HuH-7 (cell line): ENCODE data around the gene GRB10.
"Not testable (repeated sequence)": the region's sequence is repeated elsewhere in the genome, so short reads cannot be mapped to it uniquely, and the experiment has no call there.

Experiments used
- DNase-seq: peaks from one replicate; pipeline ENCODE4 v3.0.0; 2011; ENCODE audit warnings: low spot score

GRB10 gene

DNA sequence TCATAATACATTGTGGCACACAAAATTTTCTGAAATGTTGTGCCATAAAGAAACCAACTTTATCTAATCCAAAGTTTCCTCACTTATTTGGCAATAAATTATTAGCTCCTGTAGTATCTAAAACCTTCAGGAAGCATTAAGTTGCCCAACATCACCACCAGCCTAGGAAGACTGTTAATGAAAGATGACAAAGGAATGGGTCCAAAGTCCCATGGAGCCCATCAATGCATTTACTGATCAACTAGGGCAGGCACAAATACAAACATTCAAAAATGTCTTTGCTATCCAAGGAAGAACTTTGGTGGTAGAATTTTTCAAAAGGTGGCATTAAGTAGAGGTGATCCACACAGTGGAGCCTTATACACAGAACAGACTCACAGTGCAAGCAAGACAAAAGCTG is 4.5 kb downstream of the GRB10 start:
- no peak for DNase-seq

DNA sequence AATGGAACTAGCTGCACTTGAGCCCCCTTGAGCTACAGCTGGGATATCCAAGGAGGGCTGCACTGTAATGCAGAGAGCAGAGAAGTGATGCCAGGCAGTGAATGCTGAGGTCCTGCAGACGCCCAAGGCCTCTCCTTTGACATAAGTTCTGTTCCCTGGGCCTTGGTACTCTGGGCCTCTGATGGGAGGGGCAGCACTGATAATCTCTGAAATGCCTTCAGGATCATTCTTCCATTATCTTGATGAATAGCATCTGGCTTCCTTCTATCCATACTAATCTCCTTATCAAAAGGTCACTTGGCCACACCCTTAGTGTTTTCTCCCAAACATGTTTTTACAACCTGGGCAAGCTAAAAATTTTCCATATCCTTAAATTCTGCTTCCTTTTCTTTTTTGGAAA is 6.9 kb downstream of the GRB10 start:
- DNase-seq = no peak

DNA sequence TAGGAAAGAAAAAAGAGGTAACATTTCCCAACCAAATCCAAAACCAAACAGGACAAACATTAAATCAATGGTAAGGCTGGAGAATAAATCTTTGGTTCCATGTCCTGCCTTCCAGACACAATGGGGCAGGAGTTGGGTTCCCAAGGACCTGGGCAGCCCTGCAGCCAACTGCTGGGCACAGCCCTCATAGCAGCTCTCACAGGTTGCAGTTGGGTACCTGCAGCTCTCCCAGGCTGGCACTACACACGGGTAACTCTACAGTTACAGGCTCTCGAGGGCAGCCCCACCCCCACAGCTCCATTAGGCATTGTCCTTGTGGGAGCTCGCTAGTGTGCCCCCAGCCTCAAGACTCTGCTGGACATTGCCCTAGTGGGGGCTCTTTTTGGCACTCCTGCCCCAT is 7.5 kb downstream of the GRB10 start:
- DNase-seq = no peak

DNA sequence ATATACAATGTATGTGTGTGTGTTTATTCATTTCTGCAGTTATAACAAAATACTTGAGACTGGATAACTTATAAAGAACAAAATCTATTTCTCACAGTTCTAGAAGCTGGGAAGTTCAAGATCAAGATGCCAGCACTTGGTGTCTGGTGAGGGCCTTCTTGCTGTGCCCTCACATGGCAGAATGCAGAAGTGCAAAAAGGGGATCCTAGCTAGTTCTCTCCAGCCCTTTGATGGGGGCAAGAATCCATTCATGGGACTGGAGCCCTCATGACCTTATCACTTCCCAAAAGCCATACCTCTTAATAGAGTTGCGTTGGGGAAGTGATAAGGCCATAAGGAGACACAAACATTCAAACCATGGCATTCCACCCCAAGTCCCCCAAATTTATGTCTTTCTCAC is 8.4 kb downstream of the GRB10 start:
- no peak for DNase-seq

DNA sequence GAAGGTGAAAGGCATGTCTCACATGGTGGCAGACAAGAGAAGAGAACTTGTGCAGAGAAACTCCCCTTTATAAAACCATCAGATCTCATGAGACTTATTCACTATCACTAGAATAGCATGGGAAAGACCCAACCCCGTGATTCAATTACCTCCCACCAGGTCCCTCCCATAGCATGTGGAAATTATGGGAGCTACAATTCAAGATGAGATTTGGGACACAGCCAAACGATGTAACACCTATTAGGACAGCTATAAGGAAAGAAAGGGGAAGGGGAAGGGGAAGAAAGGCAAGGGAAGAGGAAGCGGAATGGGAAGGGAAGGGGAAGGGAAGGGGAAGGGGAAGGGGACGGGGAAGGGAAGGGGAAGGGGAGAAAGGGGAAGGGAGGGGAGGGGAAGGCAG is 9.6 kb downstream of the GRB10 start:
- DNase-seq = not testable (repeated sequence)

DNA sequence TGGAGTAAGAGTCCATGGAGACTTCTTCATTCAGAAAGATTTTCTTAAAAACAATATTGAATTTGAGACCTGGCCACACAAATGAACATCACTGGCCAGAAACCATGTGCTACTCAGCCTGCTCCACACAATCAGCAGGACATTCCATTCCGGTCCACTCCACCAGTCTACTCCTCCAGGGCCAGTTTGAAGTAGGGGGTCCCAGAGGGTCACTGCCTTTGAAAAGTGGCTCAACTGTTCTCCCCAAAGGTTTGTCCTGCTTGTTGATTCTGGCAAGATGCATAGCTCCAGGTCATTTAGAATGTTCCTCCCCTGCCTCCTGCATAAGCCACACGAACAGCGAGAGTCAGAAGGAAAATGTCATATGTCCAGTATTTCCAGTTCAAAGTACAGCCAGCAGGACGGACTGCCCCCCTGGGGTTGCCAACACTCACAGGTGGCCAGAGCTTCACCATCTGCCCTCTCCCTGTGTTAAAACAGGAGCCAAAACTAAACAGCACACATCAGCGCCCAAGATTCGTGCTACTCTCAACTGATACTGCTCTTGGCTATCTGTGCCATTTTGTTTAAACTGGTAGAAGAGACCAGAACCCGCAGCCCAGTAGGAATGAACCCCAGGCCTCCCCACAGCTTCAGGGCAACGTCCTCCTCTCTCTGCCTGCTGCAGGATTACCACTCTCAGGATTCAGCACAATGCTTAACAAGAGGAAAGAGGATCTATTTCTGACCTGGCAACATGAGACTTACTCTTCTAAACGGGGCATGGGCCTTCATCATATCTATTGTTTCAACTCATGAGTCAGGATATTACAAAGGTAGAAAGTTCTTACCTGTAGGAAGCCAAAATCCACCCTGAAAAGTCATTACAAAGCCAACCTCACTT is 11.3 kb downstream of the GRB10 start:
- no peak for DNase-seq

DNA sequence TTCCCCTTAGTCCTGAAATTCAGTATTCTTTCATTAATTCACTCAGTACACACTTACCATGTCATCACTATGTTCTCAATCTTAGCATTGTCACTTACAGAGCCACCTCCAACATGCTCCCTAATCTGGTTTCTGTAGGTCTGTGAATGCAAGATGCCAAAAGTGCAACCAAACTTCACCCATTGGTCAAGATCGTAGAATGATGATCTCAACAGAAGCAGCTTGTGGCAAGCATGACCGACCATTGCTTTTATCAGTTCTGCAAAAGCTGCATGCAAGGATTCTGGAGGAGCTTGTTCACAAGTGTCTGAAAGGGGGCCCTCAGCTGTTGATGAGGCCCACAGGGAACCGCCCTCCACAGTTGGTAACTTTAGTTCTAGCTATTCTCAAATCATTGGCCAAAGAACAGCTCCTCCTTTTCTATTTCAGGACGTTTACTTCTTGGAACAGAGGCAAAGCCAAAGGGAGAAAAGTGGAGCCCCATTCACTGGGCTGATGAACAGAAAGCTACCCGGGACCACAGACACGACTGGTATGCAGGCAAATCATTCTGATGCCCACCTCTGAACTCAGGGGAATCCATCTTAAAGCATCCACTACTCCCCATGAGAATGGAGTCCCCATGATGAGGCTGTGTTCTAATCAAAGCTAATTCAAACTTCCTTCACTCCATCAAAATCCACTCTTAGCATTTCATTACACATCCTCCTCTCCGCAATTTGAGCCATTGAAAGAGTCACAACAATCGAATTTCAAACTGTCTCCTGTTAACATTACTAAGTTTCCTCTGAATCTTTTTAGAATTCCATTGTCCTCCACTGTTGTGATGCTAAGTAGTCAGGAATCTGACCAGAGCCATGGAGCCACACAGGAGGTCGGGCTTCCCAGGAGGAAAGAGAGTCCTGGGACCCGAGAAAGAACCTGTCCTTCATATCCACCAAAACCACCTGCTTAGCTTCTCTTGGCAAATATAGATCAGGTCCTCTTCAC is 13.9 kb downstream of the GRB10 start:
- DNase-seq = no peak

DNA sequence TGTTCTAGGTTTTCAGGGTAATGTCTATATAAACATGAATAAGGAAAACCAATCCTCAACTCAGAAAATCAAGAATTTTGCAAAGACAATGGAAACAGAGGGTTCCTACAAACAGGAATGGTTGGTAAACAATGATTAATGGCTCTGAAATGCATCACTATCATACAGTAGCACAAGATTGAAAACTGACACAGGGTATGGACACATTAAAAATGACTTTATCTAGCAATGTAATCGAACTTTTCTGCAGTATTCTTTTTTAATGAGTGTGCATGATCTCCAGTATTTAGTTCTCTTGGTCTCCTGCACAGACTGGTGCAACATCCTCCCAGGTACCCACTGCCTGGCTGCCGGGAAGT is 15.9 kb downstream of the GRB10 start:
- no peak for DNase-seq

DNA sequence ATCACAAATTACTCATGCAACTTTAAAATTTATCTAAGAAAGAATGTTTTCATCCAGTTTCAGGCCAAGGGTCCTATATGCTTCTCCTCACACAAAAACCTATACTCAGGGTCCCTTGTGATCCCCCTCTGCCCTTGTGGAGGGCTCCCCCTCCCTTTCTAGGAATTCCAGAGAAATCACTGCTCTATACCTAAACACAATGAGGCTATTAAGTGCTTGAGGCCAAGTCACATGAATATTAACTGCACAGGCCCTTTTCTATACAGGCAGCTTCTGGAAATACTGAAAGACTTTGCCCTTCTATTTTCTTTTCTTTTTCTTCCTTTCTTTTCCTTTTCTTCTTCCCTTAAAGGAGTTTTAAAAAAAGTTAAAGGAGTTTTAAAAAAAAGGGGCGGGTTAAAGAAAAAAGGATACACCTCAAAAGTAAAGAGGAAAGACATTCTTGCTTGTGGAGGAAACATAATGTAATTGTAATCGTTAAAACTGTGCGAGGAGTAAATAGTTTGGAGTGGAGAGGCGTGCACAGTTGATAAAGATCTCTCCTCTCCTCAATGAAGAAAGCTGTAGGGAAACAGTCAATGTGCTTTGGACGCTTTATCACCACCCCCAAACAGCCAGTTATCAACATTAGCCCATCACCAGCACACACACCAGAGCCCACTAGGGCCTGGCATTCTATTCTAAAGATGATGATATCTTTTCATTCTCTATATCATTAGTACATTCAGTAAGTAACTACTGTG is 16.4 kb downstream of the GRB10 start:
- no peak for DNase-seq

DNA sequence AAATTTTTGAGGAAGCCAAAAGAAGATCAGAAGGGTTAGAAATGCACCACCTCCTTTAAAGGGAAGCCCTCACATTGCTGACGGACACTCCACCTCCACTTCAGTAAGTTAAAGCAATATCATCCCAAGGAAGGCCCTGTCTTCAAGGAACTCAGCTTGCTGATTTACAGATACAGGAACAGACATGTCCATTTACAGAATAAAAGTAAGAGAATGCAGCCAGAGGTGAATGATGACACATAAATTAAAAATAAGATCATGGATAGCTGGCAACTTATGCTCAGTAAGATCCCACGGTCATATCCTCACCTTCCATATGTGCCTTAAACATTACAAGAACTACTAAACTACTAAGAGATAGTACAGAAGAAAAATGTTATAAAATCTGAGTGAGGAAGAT is 20.4 kb downstream of the GRB10 start:
- no peak for DNase-seq

DNA sequence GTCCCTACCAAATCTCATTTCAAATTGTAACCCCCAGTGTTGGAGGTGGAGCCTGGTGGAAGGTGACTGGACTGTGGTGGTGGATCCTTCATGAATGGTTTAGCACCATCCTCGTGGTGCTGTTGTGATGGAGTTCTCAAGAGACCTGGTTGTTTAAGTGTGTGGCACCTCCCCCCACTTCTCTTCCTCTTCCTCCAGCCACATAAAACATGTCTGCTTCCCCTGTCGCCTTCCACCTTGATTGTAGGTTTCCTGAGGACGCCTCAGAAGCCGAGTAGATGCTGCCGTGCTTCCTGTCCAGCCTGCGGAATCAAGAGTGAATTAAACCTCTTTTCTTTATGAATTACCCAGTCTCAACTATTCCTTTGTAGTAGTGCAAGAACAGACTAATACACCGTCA is 21.0 kb downstream of the GRB10 start:
- no peak for DNase-seq

DNA sequence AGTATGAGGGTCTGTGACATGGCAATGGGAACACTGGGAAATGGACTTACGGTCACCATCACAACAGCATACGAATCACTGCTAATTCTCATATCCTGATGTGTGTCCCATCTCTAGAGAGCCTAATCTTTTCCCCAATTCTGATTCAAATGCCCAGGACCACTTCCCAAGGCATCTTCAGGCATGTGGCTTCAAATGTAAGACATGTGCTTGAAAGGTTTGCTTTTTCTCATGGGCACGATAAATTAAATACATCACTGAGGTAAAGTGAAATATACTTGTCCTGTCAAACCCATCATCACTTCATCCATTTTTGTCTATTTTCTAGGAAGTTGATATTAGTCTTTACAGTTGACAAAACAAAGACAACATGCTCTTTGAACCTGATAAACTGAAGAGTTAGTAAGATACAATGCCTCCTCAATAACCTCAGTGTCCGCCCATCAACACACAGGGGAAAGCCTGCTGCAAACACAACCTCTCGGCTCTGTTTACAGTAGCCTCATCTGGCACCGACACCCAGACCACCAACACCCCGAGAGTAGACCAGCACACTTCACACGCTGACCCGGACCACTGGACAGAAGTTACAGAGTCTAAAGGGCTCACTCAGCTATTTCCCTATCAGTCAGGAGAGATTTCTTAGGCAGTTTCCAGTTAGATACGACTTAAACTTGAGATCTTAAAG is 24.8 kb downstream of the GRB10 start:
- DNase-seq = no peak

DNA sequence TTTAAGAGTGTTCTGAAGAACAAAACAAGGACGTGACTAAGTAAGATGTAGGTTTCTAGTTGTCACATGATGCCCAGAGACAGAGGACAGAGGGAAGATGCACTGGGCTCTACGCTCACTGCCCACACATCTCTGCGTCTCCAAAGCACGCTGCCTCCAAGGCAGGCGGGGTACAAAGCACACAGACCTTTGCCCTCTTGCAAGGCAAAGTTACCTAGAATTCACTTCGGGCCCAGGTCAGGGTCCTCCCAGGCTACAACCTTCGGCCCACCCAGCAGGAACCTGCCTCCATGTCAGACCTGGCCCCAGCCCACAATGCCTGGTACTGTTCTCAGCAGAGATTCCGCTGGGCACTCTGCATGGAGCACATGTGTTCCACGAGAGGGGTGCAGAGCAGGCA is 26.5 kb downstream of the GRB10 start:
- DNase-seq = no peak

DNA sequence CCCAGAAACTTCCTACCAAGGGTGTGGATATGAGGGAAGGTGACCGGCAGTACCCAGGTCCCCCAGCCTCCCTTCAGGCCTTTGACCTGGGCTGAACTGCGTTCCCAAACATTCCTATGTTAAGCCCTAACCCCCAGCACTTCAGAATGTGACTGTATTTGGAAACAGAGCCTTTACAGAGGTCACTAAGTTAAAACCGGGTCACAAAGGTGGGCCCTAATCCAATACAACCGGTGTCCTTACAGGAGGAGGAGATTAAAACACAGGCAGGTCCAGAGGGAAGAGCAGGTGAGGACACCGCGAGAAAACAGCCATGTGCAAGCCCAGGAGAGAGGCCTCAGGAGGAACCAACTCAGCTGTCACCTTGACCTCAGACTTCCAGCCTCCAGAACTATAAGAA is 28.0 kb downstream of the GRB10 start:
- no peak for DNase-seq

DNA sequence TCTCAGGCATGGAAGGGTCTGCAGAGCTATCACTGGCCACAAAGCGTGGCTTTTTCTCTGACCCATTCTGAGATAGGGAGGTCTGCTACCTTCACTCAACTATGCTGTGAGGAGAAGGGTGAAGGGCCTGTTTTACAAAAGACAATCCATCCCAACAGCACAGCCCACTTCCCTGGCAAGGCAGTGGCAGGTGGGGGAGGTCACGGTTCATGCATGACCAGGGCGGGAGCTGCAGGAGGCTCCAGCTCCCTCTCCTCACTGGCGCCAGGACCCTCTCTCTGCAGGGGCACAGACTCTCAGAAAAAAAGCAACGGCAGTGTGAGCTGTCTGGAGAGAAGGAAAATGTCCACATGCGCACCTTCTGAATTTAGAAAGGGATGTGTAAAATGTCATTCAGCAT is 28.5 kb downstream of the GRB10 start:
- DNase-seq = no peak

DNA sequence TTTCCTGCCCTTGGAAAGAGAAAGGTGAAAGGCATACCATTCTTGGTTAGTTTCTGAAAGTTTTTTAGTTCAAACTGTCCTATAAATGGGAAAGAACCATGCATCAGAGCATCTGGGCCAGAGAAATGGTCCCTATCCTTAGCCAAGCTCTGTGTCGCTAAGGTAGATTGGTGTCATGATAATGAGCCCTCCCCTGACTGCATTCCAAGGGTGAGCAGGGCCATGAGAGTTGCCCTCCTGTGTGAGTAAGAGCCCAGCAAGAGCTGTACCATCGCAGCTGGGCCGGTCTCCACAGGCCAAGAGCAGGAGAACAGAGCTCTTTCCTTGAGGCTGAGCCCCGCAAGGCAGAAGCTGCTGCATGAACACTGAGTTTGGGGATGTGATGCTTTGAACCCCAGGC is 30.3 kb downstream of the GRB10 start:
- DNase-seq = no peak

DNA sequence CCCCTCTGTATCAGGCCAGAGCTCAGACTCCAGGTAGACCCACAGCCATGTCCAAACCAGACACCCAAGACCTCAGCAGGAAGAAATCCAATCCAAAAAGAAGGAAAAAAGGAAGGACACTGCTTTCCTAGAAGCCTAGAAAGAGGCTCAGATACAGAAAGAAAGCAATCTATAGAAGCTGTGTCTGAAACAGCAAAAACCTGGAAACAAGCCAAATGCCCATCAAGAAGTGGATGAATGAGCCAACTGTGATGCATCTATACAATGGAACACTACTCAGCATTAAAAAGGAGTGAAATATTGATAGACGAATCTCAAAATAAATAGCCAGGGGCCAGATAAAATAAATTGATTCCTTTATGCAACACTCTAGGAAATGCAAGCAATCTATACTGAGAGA is 31.6 kb downstream of the GRB10 start:
- no peak for DNase-seq

DNA sequence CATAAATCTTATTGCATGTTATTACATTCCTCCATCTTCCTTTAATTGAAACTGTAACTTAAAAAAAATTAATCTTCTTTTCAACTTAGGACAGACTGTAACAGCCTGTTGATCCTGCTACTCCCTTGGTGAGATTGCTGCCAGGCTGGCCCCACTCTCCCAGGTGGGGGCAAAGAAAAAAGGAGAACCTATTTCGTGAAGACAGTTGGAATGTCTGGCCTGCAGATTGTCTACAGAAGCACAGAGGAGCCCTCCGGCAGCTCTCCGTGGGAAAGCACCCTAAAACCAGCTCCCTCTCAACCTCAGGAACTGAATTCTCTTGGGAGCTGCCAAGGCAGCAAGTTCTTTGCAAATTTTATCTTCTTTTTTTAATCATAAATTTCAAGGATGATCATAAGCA is 32.8 kb downstream of the GRB10 start:
- DNase-seq = no peak

DNA sequence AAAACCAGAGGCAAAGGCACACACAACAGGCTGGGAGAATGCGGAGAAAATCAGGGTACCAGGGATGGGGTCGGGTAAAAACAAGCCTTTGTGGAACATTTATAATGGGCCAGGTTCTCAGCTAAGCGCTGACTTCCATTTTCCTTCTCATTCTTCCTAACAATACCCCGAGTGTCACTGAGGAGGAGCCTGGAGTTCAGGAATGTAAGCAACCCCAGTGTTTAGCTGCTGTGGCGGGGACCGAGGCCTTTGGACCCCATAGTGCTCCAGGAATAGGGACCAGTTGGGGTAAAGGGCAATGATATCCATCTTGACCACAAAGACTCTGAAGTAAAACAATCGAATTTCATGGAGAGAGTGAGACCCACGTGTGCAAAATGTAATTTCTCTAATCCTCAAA is 34.2 kb downstream of the GRB10 start:
- DNase-seq = no peak

DNA sequence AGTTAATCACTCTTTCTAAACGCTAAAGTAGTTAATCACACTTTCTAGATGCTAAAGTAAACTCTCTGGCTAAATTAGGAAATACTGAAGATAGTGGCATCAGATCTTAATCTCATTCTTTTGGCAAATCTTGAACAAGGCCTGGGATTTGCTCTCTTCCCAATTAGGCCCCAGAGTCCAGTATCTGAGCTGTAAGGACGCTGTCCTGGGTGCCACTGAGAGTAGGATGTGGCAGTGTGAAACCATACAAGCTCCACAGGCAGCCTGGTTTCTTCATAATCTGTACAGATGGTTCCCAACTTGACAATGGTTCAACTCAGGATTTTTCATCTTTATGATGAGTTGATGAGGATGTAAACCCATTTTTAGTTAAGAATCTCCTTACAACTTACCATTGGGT is 36.9 kb downstream of the GRB10 start:
- DNase-seq = no peak

DNA sequence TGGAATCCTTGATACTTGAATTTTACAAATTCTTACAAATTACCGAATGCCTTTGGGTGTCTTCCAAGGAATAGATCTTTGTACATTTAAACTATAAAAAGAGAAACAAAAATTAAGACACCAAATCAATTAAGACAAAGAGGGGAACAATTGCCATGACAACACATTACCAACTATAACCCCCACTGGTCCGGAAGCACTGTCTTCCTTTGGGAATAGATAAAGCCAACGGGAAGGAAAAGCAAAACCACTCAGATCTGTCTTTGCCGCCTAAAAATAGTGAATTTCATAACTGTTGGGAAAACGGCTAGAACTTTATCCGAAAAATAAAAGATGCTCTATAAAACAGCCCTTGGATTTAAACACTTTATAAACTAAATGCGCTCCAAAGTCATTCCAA is 37.4 kb downstream of the GRB10 start:
- no peak for DNase-seq

DNA sequence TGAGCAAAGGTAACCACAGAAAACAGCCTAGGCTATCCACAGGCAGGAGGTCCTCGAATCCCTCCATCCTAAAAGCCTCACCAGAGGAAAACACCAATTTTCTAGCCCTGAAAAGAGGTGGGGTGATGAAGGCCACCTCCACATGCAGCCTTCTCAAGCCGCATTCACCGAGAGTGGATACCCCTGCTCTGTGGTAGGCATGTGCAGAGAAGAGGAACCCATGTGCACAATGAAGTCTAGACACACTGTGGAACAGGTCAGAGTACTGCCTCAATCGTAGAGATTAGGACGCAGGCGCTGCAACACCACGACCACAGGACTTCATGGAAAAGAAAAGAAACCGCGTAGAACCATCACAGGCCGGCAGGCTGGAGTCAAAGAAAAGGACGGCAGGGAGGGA is 38.8 kb downstream of the GRB10 start:
- no peak for DNase-seq
